Right lobe of liver (tissue), 6 donors: ENCODE results near the gene TNIP1. TPM values are rescaled to one million over a fixed set of nuclear protein-coding genes. Genes with fewer than 3 reads are reported as not detected.

Source experiments
- ATAC-seq, 4 donors: fragments of 200-7000 bp; cut with Tn5 transposase; one replicate each; pipeline ENCODE4 v1.9.1; 2020; ENCODE audit warnings: mild to moderate bottlenecking in 4 of 4, moderate library complexity in 4 of 4
- DNase-seq, 3 donors: peaks; one replicate each; pipeline ENCODE4 v3.0.0-alpha.2; 2020
- H3K27ac ChIP-seq, 3 donors: fragments of 200-600 bp; one replicate each; pipeline ENCODE4 v1.8.0; 2022
- H3K27me3 ChIP-seq, 2 donors: fragments of 200-600 bp; one replicate each; pipeline ENCODE4 v1.8.0; 2022
- H3K36me3 ChIP-seq, 4 donors: fragments of 200-600 bp; sonication (generic) in 1 of 4; one replicate each; pipeline versions ENCODE4 v1.5.1 to v1.8.0; 2017 to 2022; ENCODE audit warnings: control low read depth in 1 of 4
- H3K4me1 ChIP-seq, 4 donors: fragments of 200-600 bp; sonication (generic) in 1 of 4; one replicate each; pipeline versions ENCODE4 v1.5.1 to v1.8.0; 2017 to 2022; ENCODE audit warnings: control low read depth in 1 of 4
- H3K4me3 ChIP-seq, 3 donors: fragments of 200-600 bp; one replicate each; pipeline ENCODE4 v1.8.0; 2022
- H3K9me3 ChIP-seq, 4 donors: fragments of 200-600 bp; sonication (generic) in 1 of 4; one replicate each; pipeline versions ENCODE4 v1.5.1 to v1.8.0; 2017 to 2022; ENCODE audit warnings: control low read depth in 1 of 4
- POLR2A ChIP-seq: fragments of 450-650 bp; IDR thresholded peaks from one replicate; pipeline ENCODE4 v1.6.1; 2017; ENCODE audit warnings: antibody characterized with exemption, mild to moderate bottlenecking
- WGBS: methylation state at CpG from one replicate; pipeline ENCODE4 v1.1.6; 2018; ENCODE audit warnings: low coverage, low lambda C conversion rate; ENCODE audit not compliant: insufficient coverage; ENCODE audit errors: missing lambda C conversion rate; 5-methylcytosine and 5-hydroxymethylcytosine counted together
- intact Hi-C, 2 donors: fragments of 100-400 bp; cut with DNase I; formaldehyde crosslinking; loops; one replicate each; pipeline versions ENCODE4 v1.11.2 to v1.14.1; 2022
- total RNA-seq, 6 experiments: library from RNA; depleted of rRNA in 2 of 6; stranded (reverse); fragments of >200 nt in 2 of 6; fragmentation: NEBNext Ultra II Directional in 3 of 6; extraction: Animal tissue kit (Norgen Biotek cat#: 25700) in 3 of 6; gene quantifications; one replicate each; pipeline versions ENCODE4 v1.1.0 to v1.2.4, GENCODE V29; 2016 to 2023
- TF ChIP-seq, protein P1 (sequence below), 4 donors: fragments of 200-600 bp in 3 of 4; fragments of 450-650 bp in 1 of 4; IDR thresholded peaks; one replicate each; pipeline versions ENCODE4 v1.5.1 to v1.8.0; 2016 to 2022; ENCODE audit warnings: antibody characterized with exemption in 4 of 4, mild to moderate bottlenecking in 2 of 4
- donor health status: DM: no; HTN: yes; CAD: no.
- donor health status: DM: no; HTN: no; CAD: no.
- donor health status: DM: no; HTN: no; CAD: no.
- donor health status: DM: no; HTN: yes; CAD: no.
- donor health status: DM: no; HTN: yes; CAD: no.

TNIP1 gene
- total RNA-seq, 6 experiments from 2014 or later: 70.1 to 155 (median 79.1) TPM

GRCh38 chr5:151098768-151099121 lies 17.9 kb upstream of the TNIP1 start:
- 47% methylated on average over 4 of the region's 4 CpGs for WGBS
- ATAC-seq (no peak), DNase-seq (no peak)
- Histone ChIP-seq H3K9me3 (no peaks in the 10 kb centered on the region), H3K4me1 (peaks cover 0 to 100% (median 43%) of the 10 kb centered on the region in 4 donors), H3K4me3 (no peak overlapping the region), H3K36me3 (no peaks in the 10 kb centered on the region), H3K27ac (peak overlapping the region in 2 of 3 donors; percentile 79 to 88), H3K27me3 (no peaks in the 10 kb centered on the region)
- TF ChIP-seq, protein P1, sequence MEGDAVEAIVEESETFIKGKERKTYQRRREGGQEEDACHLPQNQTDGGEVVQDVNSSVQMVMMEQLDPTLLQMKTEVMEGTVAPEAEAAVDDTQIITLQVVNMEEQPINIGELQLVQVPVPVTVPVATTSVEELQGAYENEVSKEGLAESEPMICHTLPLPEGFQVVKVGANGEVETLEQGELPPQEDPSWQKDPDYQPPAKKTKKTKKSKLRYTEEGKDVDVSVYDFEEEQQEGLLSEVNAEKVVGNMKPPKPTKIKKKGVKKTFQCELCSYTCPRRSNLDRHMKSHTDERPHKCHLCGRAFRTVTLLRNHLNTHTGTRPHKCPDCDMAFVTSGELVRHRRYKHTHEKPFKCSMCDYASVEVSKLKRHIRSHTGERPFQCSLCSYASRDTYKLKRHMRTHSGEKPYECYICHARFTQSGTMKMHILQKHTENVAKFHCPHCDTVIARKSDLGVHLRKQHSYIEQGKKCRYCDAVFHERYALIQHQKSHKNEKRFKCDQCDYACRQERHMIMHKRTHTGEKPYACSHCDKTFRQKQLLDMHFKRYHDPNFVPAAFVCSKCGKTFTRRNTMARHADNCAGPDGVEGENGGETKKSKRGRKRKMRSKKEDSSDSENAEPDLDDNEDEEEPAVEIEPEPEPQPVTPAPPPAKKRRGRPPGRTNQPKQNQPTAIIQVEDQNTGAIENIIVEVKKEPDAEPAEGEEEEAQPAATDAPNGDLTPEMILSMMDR (IDR thresholded peaks at IDR 0.05): no peak
- no peak for TF ChIP-seq POLR2A
- intact Hi-C loops: no loop called here

- intact Hi-C loops: no loop called here
Measured at GRCh38 chr5:151097820-151098767, 17.3 kb upstream of the TNIP1 start.

GRCh38 chr5:151097061-151097460 lies 16.2 kb upstream of the TNIP1 start:
- H3K27ac ChIP-seq: peak overlapping the region; percentile 15 to 67 (median 48)
- TF ChIP-seq, protein P1 (IDR thresholded peaks at IDR 0.05): no peak
- no peak for TF ChIP-seq POLR2A
- 26% methylated on average over 6 of the region's 6 CpGs for WGBS
- DNase-seq: no peak
- intact Hi-C loops: no loop called here
- peaks cover 0 to 95% (median 39%) of the 10 kb centered on the region in 4 donors for H3K4me1 ChIP-seq
- H3K27me3 ChIP-seq: no peaks in the 10 kb centered on the region
- H3K9me3 ChIP-seq: no peaks in the 10 kb centered on the region
- ATAC-seq: peak in 2 of 4 donors; percentile 2 to 3
- no peak overlapping the region for H3K4me3 ChIP-seq
- no peaks in the 10 kb centered on the region for H3K36me3 ChIP-seq

More at GRCh38 chr5:151097820-151098767, 17.3 kb upstream of the TNIP1 start:
- Histone ChIP-seq H3K9me3 (no peaks in the 10 kb centered on the region), H3K27me3 (no peaks in the 10 kb centered on the region), H3K36me3 (no peaks in the 10 kb centered on the region), H3K4me1 (peaks cover 0 to 100% (median 45%) of the 10 kb centered on the region in 4 donors), H3K4me3 (no peak overlapping the region), H3K27ac (peak overlapping the region in 2 of 3 donors; percentile 79 to 88)
- DNase-seq (no peak), ATAC-seq (no peak)
- no peak for TF ChIP-seq POLR2A
- TF ChIP-seq, protein P1 (IDR thresholded peaks at IDR 0.05): no peak
- 40% methylated on average over 13 of the region's 16 CpGs for WGBS

DNA sequence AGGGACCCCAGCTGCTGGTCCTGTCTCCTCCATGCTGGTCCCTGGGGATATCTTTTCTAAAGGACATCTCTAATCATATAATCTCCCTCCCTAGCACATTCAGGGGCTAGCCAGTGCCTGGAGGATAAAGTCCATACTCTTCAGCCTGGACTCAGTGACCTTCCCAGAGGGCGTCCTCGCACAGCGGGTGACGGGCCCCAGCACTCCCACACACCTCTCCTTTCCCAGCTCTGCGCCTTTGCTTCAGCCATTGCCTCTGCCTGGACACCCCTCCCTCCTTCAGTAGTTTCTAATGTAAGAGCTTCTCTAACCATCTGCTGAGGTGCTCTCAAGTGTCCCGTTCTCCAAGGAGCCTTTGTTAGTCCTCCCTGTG lies 15.2 kb upstream of the TNIP1 start:
- peak; percentile 38 to 67 (median 56) for ATAC-seq
- no peaks in the 10 kb centered on the region for H3K36me3 ChIP-seq
- no peak for TF ChIP-seq POLR2A
- TF ChIP-seq, protein P1 (IDR thresholded peaks at IDR 0.05): no peak
- H3K27ac ChIP-seq: peak overlapping the region; percentile 48 to 83 (median 67)
- H3K9me3 ChIP-seq: no peaks in the 10 kb centered on the region
- intact Hi-C loops: no loop called here
- WGBS: 40% methylated on average over 4 of the region's 6 CpGs
- DNase-seq: peak in 1 of 3 donors; percentile 75
- no peak overlapping the region for H3K4me3 ChIP-seq
- no peaks in the 10 kb centered on the region for H3K27me3 ChIP-seq
- H3K4me1 ChIP-seq: peaks cover 0 to 84% (median 34%) of the 10 kb centered on the region in 4 donors
